HepG2 (cell line): ENCODE results near the gene FSCN2. TPM values are rescaled to one million over a fixed set of nuclear protein-coding genes. Genes with fewer than 3 reads are reported as not detected.

Source experiments
- CHCHD3 ChIP-seq: sonication (generic); formaldehyde crosslinking; IDR thresholded peaks from 2 replicates; pipeline ENCODE4 v1.8.0; 2022; ENCODE audit warnings: mild to moderate bottlenecking, missing genetic modification reagents, moderate library complexity
- FOXJ3 ChIP-seq: sonication (generic); formaldehyde crosslinking; IDR thresholded peaks from 2 replicates; pipeline ENCODE4 v1.4.0; 2020; ENCODE audit warnings: missing genetic modification reagents, mild to moderate bottlenecking, borderline replicate concordance
- GATAD1 ChIP-seq: IDR thresholded peaks from 2 replicates; pipeline ENCODE4 v1.6.1; 2016; ENCODE audit warnings: missing genetic modification reagents, missing compliant biosample characterization
- HDAC1 ChIP-seq: sonication (generic); formaldehyde crosslinking; IDR thresholded peaks from 2 replicates; pipeline ENCODE4 v1.5.1; 2020; ENCODE audit warnings: mild to moderate bottlenecking, missing genetic modification reagents
- HES4 ChIP-seq: sonication (generic); formaldehyde crosslinking; IDR thresholded peaks from 2 replicates; pipeline ENCODE4 v1.9.0; 2021; ENCODE audit warnings: mild to moderate bottlenecking, missing genetic modification reagents, borderline replicate concordance
- KDM3A ChIP-seq: IDR thresholded peaks from 2 replicates; pipeline ENCODE4 v1.6.1; 2018; ENCODE audit warnings: low read depth, missing compliant biosample characterization
- KLF16 ChIP-seq, 2 experiments: sonication (generic) in 1 of 2; formaldehyde crosslinking in 1 of 2; IDR thresholded peaks; 2 replicates each; pipeline versions ENCODE4 v1.6.1 to v1.8.0; 2016 to 2023; ENCODE audit warnings: missing genetic modification reagents in 2 of 2, missing compliant biosample characterization in 1 of 2
- LCORL ChIP-seq, 2 experiments: fragments of 450-650 bp in 1 of 2; sonication (generic) in 1 of 2; formaldehyde crosslinking in 1 of 2; IDR thresholded peaks; 2 replicates each; pipeline versions ENCODE4 v1.5.0 to v1.6.1; 2017 to 2020; ENCODE audit warnings: antibody characterized with exemption in 1 of 2, missing genetic modification reagents in 1 of 2
- MYC ChIP-seq: sonication (generic); formaldehyde crosslinking; IDR thresholded peaks from 2 replicates; pipeline ENCODE4 v1.9.0; 2021; ENCODE audit warnings: missing genetic modification reagents, borderline replicate concordance
- MYNN ChIP-seq: sonication (generic); formaldehyde crosslinking; IDR thresholded peaks from 2 replicates; pipeline ENCODE4 v1.4.0; 2020; ENCODE audit warnings: mild to moderate bottlenecking, low read depth, missing genetic modification reagents
- NFE2 ChIP-seq: sonication (generic); formaldehyde crosslinking; IDR thresholded peaks from 2 replicates; pipeline ENCODE4 v1.4.0; 2020; ENCODE audit warnings: missing genetic modification reagents
- NPAS2 ChIP-seq: sonication (generic); formaldehyde crosslinking; IDR thresholded peaks from 2 replicates; pipeline ENCODE4 v1.8.0; 2022; ENCODE audit warnings: mild to moderate bottlenecking, missing genetic modification reagents, borderline replicate concordance
- ONECUT2 ChIP-seq: sonication (generic); formaldehyde crosslinking; IDR thresholded peaks from 2 replicates; pipeline ENCODE4 v1.4.0; 2020; ENCODE audit warnings: missing genetic modification reagents
- PCBP1 ChIP-seq: fragments of 200-400 bp; formaldehyde crosslinking; IDR thresholded peaks from 2 replicates; pipeline ENCODE4 v1.6.1; 2017; ENCODE audit warnings: mild to moderate bottlenecking, low read depth, low read length, borderline replicate concordance
- SAFB2 ChIP-seq: sonication (generic); formaldehyde crosslinking; IDR thresholded peaks from 2 replicates; pipeline ENCODE4 v1.5.1; 2020; ENCODE audit warnings: missing genetic modification reagents, low read depth, mild to moderate bottlenecking, borderline replicate concordance
- SIX4 ChIP-seq: sonication (generic); formaldehyde crosslinking; IDR thresholded peaks from 2 replicates; pipeline ENCODE4 v1.4.0; 2020; ENCODE audit warnings: missing genetic modification reagents
- SYNCRIP ChIP-seq: fragments of 200-400 bp; formaldehyde crosslinking; IDR thresholded peaks from 2 replicates; pipeline ENCODE4 v1.6.1; 2018; ENCODE audit warnings: mild to moderate bottlenecking, low read depth, low read length; ENCODE audit not compliant: insufficient read depth
- TMF1 ChIP-seq: sonication (generic); formaldehyde crosslinking; IDR thresholded peaks from 2 replicates; pipeline ENCODE4 v1.8.1; 2022; ENCODE audit warnings: low read depth, missing genetic modification reagents
- ZFP36 ChIP-seq: fragments of 150-350 bp; IDR thresholded peaks from 2 replicates; pipeline ENCODE4 v1.6.1; 2018; ENCODE audit warnings: borderline replicate concordance, low read length, low read depth; ENCODE audit not compliant: partially characterized antibody
- ZNF598 ChIP-seq: sonication (generic); formaldehyde crosslinking; IDR thresholded peaks from 2 replicates; pipeline ENCODE4 v1.5.1; 2020; ENCODE audit warnings: mild to moderate bottlenecking, missing genetic modification reagents, borderline replicate concordance
- ZNF615 ChIP-seq: sonication (generic); formaldehyde crosslinking; IDR thresholded peaks from 2 replicates; pipeline ENCODE4 v1.5.0; 2020; ENCODE audit warnings: mild to moderate bottlenecking, missing genetic modification reagents, borderline replicate concordance
- ZNF674 ChIP-seq: sonication (generic); formaldehyde crosslinking; IDR thresholded peaks from 2 replicates; pipeline ENCODE4 v1.5.0; 2020; ENCODE audit warnings: low read depth, mild to moderate bottlenecking, missing genetic modification reagents
- ZNF678 ChIP-seq: sonication (generic); formaldehyde crosslinking; IDR thresholded peaks from 2 replicates; pipeline ENCODE4 v1.4.0; 2020; ENCODE audit warnings: mild to moderate bottlenecking, missing genetic modification reagents
- ZNF703 ChIP-seq: sonication (generic); formaldehyde crosslinking; IDR thresholded peaks from 2 replicates; pipeline ENCODE4 v1.5.1; 2020; ENCODE audit warnings: missing genetic modification reagents, mild to moderate bottlenecking, moderate library complexity, borderline replicate concordance
- ZNF713 ChIP-seq: sonication (generic); formaldehyde crosslinking; IDR thresholded peaks from 2 replicates; pipeline ENCODE4 v1.4.0; 2020; ENCODE audit warnings: mild to moderate bottlenecking, missing genetic modification reagents
- ZNF747 ChIP-seq: sonication (generic); formaldehyde crosslinking; IDR thresholded peaks from 2 replicates; pipeline ENCODE4 v1.8.1; 2023; ENCODE audit warnings: missing genetic modification reagents, mild to moderate bottlenecking, borderline replicate concordance
- ZNF768 ChIP-seq: sonication (generic); formaldehyde crosslinking; IDR thresholded peaks from 2 replicates; pipeline ENCODE4 v1.4.0; 2020; ENCODE audit warnings: missing genetic modification reagents
- ZNF780A ChIP-seq: sonication (generic); formaldehyde crosslinking; IDR thresholded peaks from 2 replicates; pipeline ENCODE4 v1.8.0; 2022; ENCODE audit warnings: mild to moderate bottlenecking, missing genetic modification reagents, moderate library complexity
- ZNF790 ChIP-seq: sonication (generic); formaldehyde crosslinking; IDR thresholded peaks from 2 replicates; pipeline ENCODE4 v1.8.0; 2022; ENCODE audit warnings: missing genetic modification reagents, mild to moderate bottlenecking, borderline replicate concordance
- ZNF792 ChIP-seq: IDR thresholded peaks from 2 replicates; pipeline ENCODE4 v1.6.1; 2016
- polyA plus RNA-seq, 8 experiments: library from polyadenylated mRNA; depleted of rRNA in 3 of 8; stranded (reverse) in 7 of 8; unstranded in 1 of 8; fragments of >200 nt; fragmentation: Illumina TruSeq in 4 of 8; extraction: Trizol in 4 of 8; gene quantifications; 2 replicates each; pipeline versions ENCODE4 v1.2.1 to v1.2.3, GENCODE V29; 2011 to 2016; ENCODE audit warnings: low read depth in 4 of 8, missing spikeins in 1 of 8, mixed read lengths in 1 of 8; ENCODE audit not compliant: insufficient read depth in 1 of 8
- total RNA-seq, 5 experiments: library from RNA; depleted of rRNA; stranded (reverse); fragments of >200 nt; fragmentation: Illumina TruSeq; extraction: Trizol; gene quantifications; 2 replicates each; pipeline ENCODE4 v1.2.3, GENCODE V29; 2016; ENCODE audit warnings: low read depth in 1 of 5
- TF ChIP-seq, protein P1 (sequence below): sonication (generic); formaldehyde crosslinking; IDR thresholded peaks from 2 replicates; pipeline ENCODE4 v1.8.0; 2023; ENCODE audit warnings: mild to moderate bottlenecking, missing genetic modification reagents

The FSCN2 gene
- total and polyA plus RNA-seq, 2 of the 13 experiments (the other 11 are each of a cell fraction or from before 2014, with no cell fraction given) = 0.09 TPM; not detected in 1

DNA sequence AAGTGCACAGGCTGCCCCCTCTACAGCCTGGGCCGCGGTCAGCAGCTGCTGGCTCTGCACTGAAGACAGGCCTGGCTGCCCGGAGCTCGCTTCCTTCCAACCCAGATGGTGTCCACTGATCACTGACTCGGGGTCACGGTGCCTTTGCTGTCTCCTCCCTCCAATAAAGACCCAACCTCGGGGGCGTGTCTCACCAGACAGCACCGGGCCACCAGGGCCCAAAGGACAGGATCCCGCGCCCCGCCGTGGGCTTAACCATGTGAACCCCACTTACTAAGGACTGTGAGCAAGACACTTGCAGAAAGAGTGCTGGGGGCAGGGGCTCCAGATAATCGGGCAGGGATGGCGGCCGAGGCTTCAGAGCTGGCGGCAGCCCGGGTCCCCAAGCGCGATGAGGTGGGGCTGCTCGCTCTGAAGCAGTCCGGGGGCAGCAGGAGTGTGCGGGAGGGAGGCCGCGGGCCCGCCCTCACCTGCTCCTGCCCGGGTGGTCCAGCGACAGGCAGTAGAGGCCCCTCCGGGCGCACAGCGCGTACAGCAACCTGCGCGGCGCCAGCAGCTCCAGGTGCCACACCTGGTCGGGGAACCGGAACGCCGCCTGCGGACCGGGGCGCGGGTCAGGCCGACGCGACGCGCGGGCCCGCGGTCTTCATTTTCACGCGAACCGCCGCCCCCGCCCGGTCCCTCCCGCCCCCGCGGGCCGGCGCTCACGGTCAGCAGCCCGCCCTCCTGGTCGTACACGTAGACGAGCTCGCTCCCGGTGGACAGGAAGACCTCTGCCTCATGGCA is 23.5 kb downstream of the FSCN2 start (continued):
- peak; percentile 51 for TF ChIP-seq GATAD1 (CRISPR knock-in tag)
- TF ChIP-seq MYC (CRISPR knock-in tag) = peak; percentile 33; the same call in 1 of the 2 replicates
- TF ChIP-seq ZNF615 = no peak
- peak; percentile 58 for TF ChIP-seq HDAC1 (CRISPR knock-in tag)
- 0 out of 2 replicates have a peak, but pooled peaks have one; percentile 17 for TF ChIP-seq ZNF678
- TF ChIP-seq ZNF792 (CRISPR knock-in tag) = peak; percentile 22; the same call in 1 of the 2 replicates
- peak; percentile 60 for TF ChIP-seq ZNF768 (CRISPR knock-in tag)
- TF ChIP-seq ZFP36 = no peak
- TF ChIP-seq HES4 = peak; percentile 92
- TF ChIP-seq LCORL (IDR thresholded peaks at IDR 0.05) = no peak
- 0 out of 2 replicates have a peak, but pooled peaks have one; percentile 47 for TF ChIP-seq LCORL (CRISPR knock-in tag; IDR thresholded peaks at IDR 0.05)
- TF ChIP-seq, protein P1, sequence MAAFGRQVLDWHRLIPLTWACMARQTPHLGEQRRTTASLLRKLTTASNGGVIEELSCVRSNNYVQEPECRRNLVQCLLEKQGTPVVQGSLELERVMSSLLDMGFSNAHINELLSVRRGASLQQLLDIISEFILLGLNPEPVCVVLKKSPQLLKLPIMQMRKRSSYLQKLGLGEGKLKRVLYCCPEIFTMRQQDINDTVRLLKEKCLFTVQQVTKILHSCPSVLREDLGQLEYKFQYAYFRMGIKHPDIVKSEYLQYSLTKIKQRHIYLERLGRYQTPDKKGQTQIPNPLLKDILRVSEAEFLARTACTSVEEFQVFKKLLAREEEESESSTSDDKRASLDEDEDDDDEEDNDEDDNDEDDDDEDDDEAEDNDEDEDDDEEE = peak; percentile 75; the same call in 1 of the 2 replicates
- TF ChIP-seq PCBP1 = 0 out of 2 replicates have a peak, but pooled peaks have one; percentile 14
- no peak for TF ChIP-seq ONECUT2 (CRISPR knock-in tag)
- no peak for TF ChIP-seq FOXJ3 (CRISPR knock-in tag)
- TF ChIP-seq ZNF747 (CRISPR knock-in tag) = no peak
- TF ChIP-seq ZNF713 (CRISPR knock-in tag) = no peak
- no peak for TF ChIP-seq SYNCRIP
- no peak for TF ChIP-seq NPAS2 (CRISPR knock-in tag)
- TF ChIP-seq NFE2 (CRISPR knock-in tag) = no peak
- TF ChIP-seq ZNF780A (CRISPR knock-in tag) = no peak
- TF ChIP-seq KLF16 (CRISPR knock-in tag; IDR thresholded peaks at IDR 0.05) = 0 out of 4 replicates have a peak, but pooled peaks of 1 of the 2 experiments have one; percentile 49
- peak; percentile 61; the same call in 1 of the 2 replicates for TF ChIP-seq CHCHD3 (CRISPR knock-in tag)
- TF ChIP-seq KDM3A (CRISPR knock-in tag) = no peak; the same call in 1 of the 2 replicates
- no peak for TF ChIP-seq ZNF674
- peak; percentile 23 for TF ChIP-seq SAFB2
- no peak for TF ChIP-seq SIX4
- 0 out of 2 replicates have a peak, but pooled peaks have one; percentile 73 for TF ChIP-seq ZNF598 (CRISPR knock-in tag)
- TF ChIP-seq MYNN (CRISPR knock-in tag) = 0 out of 2 replicates have a peak, but pooled peaks have one; percentile 4
- peak; percentile 97 for TF ChIP-seq ZNF790 (CRISPR knock-in tag)
- TF ChIP-seq TMF1 (CRISPR knock-in tag) = 0 out of 2 replicates have a peak, but pooled peaks have one; percentile 73
- TF ChIP-seq ZNF703 (CRISPR knock-in tag) = no peak
